ENCODE results near the gene LAMA5. TPM values are rescaled to one million over a fixed set of nuclear protein-coding genes. Genes with fewer than 3 reads are reported as not detected.

The LAMA5 gene
- polyA plus RNA-seq, 1 donor (not counting 4 experiments of a cell fraction or from before 2014, with no cell fraction given) = 8.7 TPM

DNA sequence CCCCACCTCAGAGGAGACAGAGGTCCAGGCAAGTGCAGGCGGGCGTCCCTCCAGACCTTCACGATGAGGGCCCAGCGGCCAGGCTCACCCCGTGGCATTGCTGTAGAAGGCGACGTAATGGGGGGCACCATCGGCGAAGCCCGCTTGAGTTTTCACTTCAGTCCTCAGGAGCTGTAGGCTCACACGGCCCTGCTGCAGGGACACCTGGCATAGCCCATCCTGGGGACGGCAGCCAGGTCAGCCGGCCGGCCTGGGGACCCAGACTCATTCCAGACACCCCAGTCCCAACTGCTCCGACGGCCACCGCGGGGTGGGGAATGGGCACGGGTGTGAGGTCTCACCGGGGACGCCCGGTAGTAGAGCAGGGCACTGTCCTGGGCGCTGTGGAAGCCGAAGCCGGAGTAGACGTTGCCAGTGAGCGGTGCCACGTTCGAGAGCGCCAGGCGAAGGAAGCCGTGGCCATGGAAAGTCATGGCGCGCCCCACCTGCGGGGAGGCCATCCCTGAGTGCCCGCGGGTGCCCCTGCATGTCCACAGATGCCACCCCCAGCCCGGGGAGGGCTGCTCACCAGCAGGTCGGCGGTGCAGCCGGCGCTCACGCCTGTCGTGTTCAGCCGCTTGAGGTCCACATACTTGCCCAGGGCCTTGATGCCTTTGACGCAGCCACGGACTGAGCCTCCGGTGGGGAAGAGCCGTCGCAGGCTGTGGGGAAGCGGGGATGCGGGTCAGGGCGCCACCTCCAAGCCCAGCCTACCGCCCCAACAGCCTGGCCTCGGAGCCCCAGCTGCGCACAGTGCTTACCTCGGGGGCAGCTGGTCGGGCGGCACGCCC, 55.1 kb downstream of the LAMA5 start:
- no peak overlapping the region for H3K4me2 ChIP-seq (ENCODE audit: control insufficient read depth, extremely low read depth, insufficient read depth, low read depth, low read length)
- no peak for FAIRE-seq
- TF ChIP-seq, protein P1, sequence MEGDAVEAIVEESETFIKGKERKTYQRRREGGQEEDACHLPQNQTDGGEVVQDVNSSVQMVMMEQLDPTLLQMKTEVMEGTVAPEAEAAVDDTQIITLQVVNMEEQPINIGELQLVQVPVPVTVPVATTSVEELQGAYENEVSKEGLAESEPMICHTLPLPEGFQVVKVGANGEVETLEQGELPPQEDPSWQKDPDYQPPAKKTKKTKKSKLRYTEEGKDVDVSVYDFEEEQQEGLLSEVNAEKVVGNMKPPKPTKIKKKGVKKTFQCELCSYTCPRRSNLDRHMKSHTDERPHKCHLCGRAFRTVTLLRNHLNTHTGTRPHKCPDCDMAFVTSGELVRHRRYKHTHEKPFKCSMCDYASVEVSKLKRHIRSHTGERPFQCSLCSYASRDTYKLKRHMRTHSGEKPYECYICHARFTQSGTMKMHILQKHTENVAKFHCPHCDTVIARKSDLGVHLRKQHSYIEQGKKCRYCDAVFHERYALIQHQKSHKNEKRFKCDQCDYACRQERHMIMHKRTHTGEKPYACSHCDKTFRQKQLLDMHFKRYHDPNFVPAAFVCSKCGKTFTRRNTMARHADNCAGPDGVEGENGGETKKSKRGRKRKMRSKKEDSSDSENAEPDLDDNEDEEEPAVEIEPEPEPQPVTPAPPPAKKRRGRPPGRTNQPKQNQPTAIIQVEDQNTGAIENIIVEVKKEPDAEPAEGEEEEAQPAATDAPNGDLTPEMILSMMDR (optimal IDR thresholded peaks at IDR 0.05 in 1 of 3, IDR thresholded peaks at IDR 0.05 in 1 of 3, conservative IDR thresholded peaks at IDR 0.05 in 1 of 3; ENCODE audit: extremely low read depth in 1 of 3, insufficient read depth in 2 of 3, low read length in 3 of 3) = no peak
- TF ChIP-seq EZH2 (IDR thresholded peaks at IDR 0.05; ENCODE audit: low read length) = no peak
- peaks cover 41 to 51% of the 10 kb centered on the region in 2 experiments for H3K36me3 ChIP-seq (ENCODE audit: control insufficient read depth in 2 of 2, extremely low read depth in 1 of 2, insufficient read depth in 2 of 2, low read length in 2 of 2)
- H3K79me2 ChIP-seq (ENCODE audit: control insufficient read depth, insufficient read depth, low read length) = peaks cover 11% of the 10 kb centered on the region
- dilution Hi-C loops (cut with MboI; ENCODE audit: extremely low pct_ligation_motif_present, low sequenced_read_pairs) = no loop called here
- H3K4me3 ChIP-seq (ENCODE audit: control insufficient read depth in 2 of 3, extremely low read depth in 1 of 3, insufficient read depth in 2 of 3, low read depth in 1 of 3, low read length in 3 of 3) = no peak overlapping the region
- peaks cover 9% of the 10 kb centered on the region for H3K4me1 ChIP-seq (ENCODE audit: control insufficient read depth, extremely low read depth, insufficient read depth, low read length)
- H3K27me3 ChIP-seq (ENCODE audit: control insufficient read depth, extremely low read depth, insufficient read depth, low read length) = no peaks in the 10 kb centered on the region
- peaks cover 29% of the 10 kb centered on the region for H4K20me1 ChIP-seq (ENCODE audit: control insufficient read depth, extremely low read depth, insufficient read depth, low read length)
- no peaks in the 10 kb centered on the region for H3K9me1 ChIP-seq (ENCODE audit: control insufficient read depth, extremely low read depth, insufficient read depth, low read length)
- no peak overlapping the region for H2AFZ ChIP-seq (ENCODE audit: control insufficient read depth, low read length)
- H3K9ac ChIP-seq (ENCODE audit: control insufficient read depth, extremely low read depth, insufficient read depth, low read length) = no peak overlapping the region
- no peaks in the 10 kb centered on the region for H3K9me3 ChIP-seq (ENCODE audit: control insufficient read depth, low read depth, low read length)
- no peak for DNase-seq (ENCODE audit: low read depth, low spot score)
- H3K27ac ChIP-seq (ENCODE audit: control insufficient read depth, insufficient read depth, low read length) = no peak overlapping the region

DNA sequence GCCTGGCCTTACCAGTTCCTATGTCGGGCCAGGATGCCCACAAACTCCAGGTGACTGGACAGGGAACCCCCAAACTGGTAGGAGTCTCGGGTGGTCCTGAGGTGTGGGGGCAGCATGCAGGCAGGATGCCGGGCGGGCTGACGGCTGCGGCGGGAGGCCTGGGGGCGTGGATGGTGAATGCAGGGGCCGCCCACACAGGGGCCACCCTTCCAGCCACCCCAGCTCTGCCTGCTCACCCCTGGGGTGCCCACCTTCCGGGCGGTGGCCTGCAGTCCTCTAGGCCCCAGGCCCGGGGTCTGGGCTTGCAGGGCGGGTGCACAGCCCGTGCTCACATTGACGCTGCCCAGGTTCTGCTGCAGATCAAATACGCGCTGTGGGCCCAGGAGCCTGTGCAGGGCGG, 56.0 kb downstream of the LAMA5 start:
- TF ChIP-seq EZH2 (IDR thresholded peaks at IDR 0.05; ENCODE audit: low read length) = no peak
- Histone ChIP-seq H3K4me1 (ENCODE audit: control insufficient read depth, extremely low read depth, insufficient read depth, low read length) (peaks cover 13% of the 10 kb centered on the region), H3K79me2 (ENCODE audit: control insufficient read depth, insufficient read depth, low read length) (peaks cover 18% of the 10 kb centered on the region), H3K9me3 (ENCODE audit: control insufficient read depth, low read depth, low read length) (no peaks in the 10 kb centered on the region), H3K27ac (ENCODE audit: control insufficient read depth, insufficient read depth, low read length) (no peak overlapping the region), H4K20me1 (ENCODE audit: control insufficient read depth, extremely low read depth, insufficient read depth, low read length) (peaks cover 38% of the 10 kb centered on the region), H3K4me2 (ENCODE audit: control insufficient read depth, extremely low read depth, insufficient read depth, low read depth, low read length) (no peak overlapping the region), H3K9ac (ENCODE audit: control insufficient read depth, extremely low read depth, insufficient read depth, low read length) (no peak overlapping the region), H3K4me3 (ENCODE audit: control insufficient read depth in 2 of 3, extremely low read depth in 1 of 3, insufficient read depth in 2 of 3, low read depth in 1 of 3, low read length in 3 of 3) (no peak overlapping the region), H3K36me3 (ENCODE audit: control insufficient read depth in 2 of 2, extremely low read depth in 1 of 2, insufficient read depth in 2 of 2, low read length in 2 of 2) (peaks cover 44 to 46% of the 10 kb centered on the region in 2 experiments), H3K9me1 (ENCODE audit: control insufficient read depth, extremely low read depth, insufficient read depth, low read length) (no peaks in the 10 kb centered on the region), H3K27me3 (ENCODE audit: control insufficient read depth, extremely low read depth, insufficient read depth, low read length) (no peaks in the 10 kb centered on the region), H2AFZ (ENCODE audit: control insufficient read depth, low read length) (no peak overlapping the region)
- FAIRE-seq (no peak), DNase-seq (ENCODE audit: low read depth, low spot score) (no peak)
- dilution Hi-C loops (cut with MboI; ENCODE audit: extremely low pct_ligation_motif_present, low sequenced_read_pairs) = no loop called here

Data from keratinocyte (primary cell).